GM21390 (cell line): ENCODE measurements around the gene CWC15.
"Not testable (repeated sequence)": the region's sequence is repeated elsewhere in the genome, so short reads cannot be mapped to it uniquely, and the experiment has no call there.

Experiments
- ATAC-seq: cut with Tn5 transposase; IDR thresholded peaks from one replicate; pipeline ENCODE4 v1.9.1; 2021; ENCODE audit not compliant: unreplicated experiment

CWC15 gene

GRCh38 chr11:94922321-94923003 lies 50.9 kb downstream of the CWC15 start:
- no peak for ATAC-seq

- ATAC-seq: no peak
Observed at GRCh38 chr11:94920311-94920710, 53.0 kb downstream of the CWC15 start.

GRCh38 chr11:94913718-94914394 lies 59.5 kb downstream of the CWC15 start:
- not testable (repeated sequence) for ATAC-seq

- no peak for ATAC-seq
Observed at GRCh38 chr11:94912806-94913205, 60.5 kb downstream of the CWC15 start.
